Forelimb muscle (tissue), 1 donor: ENCODE measurements around the gene NELFB. TPM values are rescaled to one million over a fixed set of nuclear protein-coding genes. Genes with fewer than 3 reads are reported as not detected.
A peak's percentile ranks its signal among the peaks of the same experiment; 100 is the strongest.
"Not testable (repeated sequence)": the region's sequence is repeated elsewhere in the genome, so short reads cannot be mapped to it uniquely, and the experiment has no call there.

Experiments
- DNase-seq: peaks from one replicate; pipeline ENCODE4 v3.0.0-alpha.2; 2013; ENCODE audit warnings: low read depth
- polyA plus RNA-seq: library from polyadenylated mRNA; unstranded; fragments of 120-200 nt; gene quantifications from one replicate; pipeline ENCODE4 v1.2.1, GENCODE V29; 2013; ENCODE audit not compliant: insufficient read length

Gene NELFB
- polyA plus RNA-seq, 1 donor = 45.6 TPM

- no peak for DNase-seq
Measured at GRCh38 chr9:137234758-137235423, 20.2 kb upstream of the NELFB start.

- no peak for DNase-seq
Measured at GRCh38 chr9:137235424-137236237, 19.5 kb upstream of the NELFB start.

DNA sequence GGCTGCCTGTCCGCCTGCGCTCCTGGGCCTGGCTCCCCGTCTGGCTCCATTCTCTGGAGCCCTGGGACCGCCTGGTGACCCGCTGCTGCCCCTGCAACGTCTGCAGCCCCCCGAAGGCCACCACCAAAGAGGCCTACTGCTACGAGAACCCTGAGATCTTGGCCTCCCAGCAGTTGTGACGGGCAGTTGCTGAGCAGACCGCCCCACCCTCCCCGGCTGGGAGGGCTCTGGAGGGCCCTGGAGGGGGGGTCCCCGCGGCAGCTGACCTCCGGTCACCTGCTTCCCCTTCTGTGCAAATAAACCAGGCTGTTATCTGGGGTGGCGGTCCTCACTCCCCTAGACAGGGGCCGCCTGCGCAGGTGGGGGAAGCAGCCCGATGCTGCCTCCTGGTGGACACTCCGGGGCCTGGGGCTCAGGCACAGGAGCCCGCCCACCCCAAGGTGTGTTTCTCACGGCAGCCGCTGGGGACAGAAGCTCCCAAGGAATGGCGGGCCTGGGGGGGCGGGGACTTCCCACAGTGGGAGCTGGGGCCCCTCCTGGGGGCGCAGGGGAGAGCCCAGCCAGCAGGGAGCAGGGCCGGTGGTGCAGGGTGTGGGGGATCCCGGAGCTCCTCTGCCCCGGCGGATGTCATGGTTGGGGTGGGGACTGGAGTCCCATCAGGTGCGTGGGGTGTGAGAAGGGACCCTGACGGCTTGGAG is 18.7 kb upstream of the NELFB start:
- no peak for DNase-seq

- DNase-seq = no peak
Measured at GRCh38 chr9:137236936-137237421, 18.1 kb upstream of the NELFB start.

DNA sequence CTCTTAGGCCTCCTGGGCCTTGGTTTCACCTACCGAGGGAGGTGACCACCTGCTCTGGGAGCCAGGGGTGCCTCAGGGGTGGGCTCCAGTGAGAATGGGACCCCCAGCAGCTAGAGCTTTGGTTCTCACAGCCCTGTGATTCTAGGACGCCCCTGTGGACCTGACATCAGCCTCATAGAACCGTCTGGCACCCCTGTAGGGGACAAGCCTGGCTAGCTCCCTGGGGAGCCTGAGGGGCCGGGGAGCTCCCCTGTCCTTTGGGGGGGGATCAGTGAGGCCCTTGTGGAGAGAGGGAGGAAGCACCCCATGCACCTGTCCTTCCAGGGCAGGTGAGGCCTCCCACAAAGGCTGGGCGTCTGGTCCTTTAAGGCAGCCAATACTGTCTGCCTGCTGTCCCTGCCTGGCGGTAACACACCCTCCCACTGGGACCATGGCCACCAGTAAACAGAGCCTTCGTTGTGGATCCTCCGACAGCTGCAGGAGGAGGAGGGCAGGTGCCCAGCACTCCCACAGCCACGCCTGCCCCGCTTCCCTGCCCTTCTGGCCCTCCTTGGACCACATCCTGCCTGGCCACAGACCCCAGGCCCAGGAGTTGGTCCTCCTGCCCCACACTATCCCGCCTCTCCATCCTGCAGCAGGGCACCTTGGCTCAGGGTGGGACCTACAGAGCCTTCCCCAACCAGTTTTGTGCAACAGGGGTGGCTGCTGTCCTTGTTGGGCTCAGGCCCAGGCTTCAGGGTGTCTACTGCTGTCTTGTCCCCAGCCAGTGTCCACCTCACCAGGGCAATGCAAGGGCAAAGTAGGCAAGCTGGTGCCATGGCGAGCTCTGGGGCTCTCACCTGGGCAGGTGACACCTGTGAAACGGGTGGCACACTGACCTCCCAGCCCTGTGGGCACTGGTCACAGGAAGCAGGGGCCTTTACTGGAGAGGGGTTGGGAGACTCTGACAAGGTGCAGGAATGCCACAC is 17.1 kb upstream of the NELFB start:
- no peak for DNase-seq

GRCh38 chr9:137239541-137240200 is 15.5 kb upstream of the NELFB start:
- DNase-seq = not testable (repeated sequence)

- no peak for DNase-seq
Measured at GRCh38 chr9:137240318-137240840, 14.7 kb upstream of the NELFB start.

- peak; percentile 99 for DNase-seq
Measured at GRCh38 chr9:137240841-137241489, 14.2 kb upstream of the NELFB start, which contains the start of gene TUBB4B. TSS of gene TUBB4B (plus strand) at chr9:137241287. CDS start at chr9:137241361, 74 bp downstream.

- no peak for DNase-seq
Measured at GRCh38 chr9:137241490-137242268, 13.4 kb upstream of the NELFB start.

- no peak for DNase-seq
Measured at GRCh38 chr9:137242269-137243203, 12.6 kb upstream of the NELFB start.

GRCh38 chr9:137243266-137243625 is 11.9 kb upstream of the NELFB start:
- DNase-seq = not testable (repeated sequence)

DNA sequence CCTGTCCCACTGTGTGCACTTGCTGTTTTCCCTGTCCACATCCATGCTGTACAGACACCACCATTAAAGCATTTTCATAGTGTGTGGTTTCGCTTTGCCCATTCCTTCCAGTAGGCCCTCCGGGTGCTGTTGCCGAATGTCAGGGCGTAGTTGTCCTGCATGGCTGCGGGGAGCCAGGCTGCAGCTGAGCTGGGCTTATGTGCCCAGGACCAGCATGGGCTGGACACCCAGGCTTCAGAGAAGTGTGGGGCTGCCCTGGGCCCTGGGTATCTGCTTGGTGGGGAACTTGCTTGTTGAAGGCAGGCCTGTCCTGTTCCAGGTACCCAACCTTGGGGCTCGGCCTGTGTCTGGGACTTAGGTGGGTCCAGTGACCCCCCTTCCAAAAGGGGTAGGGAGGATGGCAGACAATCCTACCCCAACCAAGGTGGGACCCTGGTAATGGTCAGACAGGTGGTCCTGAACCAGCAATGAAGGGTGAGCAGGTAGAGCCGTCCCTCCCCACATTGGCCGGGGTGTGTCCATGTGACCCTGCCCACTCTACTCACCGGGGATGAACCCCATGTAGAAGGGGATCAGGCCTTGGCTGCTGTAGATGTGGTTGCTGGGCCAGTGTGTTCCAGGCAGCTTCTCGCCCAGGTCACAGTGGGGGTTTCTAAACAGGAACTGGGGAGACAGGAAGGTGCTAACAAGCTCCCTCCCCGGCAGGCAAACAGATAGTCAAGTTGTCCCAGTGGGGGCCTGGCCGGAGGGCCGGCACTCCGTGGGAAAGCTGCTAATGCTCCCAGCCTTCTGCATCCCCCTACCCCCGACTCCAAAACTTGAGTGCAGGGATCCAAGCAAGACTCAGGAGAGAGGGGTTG is 11.3 kb upstream of the NELFB start:
- DNase-seq = no peak

DNA sequence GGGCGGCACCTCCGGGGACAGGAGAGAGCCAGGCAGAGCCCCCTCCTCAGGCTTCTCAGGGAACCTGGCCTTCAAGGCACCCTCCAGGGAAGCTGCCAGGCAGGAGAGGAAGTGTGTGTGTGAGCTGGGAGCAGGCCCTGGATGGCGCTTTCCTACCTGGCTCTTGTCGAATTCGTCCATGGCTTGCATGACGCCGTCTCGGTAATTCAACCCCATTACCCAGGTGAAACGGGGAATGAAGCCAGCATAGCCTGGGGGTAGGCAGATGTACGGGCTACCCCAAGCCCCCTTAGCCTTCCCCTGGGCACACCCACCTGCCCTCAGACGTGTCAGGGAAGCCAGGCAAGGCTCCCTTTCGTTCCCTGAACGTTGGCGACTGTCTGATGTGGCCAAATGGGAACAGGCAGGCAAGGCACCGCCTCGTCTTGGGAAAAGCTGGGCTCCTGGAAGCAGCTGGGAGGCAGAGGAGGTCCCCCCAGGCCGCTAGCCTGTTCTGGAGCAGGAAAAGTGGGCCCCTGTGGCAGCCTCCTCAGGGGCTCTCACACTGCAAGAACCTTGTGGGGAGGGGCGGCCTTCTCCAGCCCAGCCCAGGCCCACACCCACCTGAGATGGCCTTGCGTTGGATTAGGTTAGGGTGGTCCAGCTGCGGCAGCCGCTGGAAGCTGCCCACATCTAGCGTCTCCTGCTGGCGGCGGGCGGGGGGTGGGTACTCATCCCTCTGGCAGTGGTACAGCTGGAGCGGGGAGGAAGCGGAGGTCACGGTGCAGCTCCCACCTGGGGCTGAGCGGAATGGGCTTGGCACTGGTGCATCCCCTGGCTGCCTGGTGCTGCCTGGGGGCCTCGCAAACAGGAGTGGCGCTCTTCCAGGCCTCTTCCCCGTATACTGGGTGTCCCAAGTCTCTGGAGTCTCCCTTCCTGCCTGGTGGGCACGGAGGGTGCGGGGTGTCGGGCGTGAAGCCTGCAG is 10.4 kb upstream of the NELFB start:
- no peak for DNase-seq

DNA sequence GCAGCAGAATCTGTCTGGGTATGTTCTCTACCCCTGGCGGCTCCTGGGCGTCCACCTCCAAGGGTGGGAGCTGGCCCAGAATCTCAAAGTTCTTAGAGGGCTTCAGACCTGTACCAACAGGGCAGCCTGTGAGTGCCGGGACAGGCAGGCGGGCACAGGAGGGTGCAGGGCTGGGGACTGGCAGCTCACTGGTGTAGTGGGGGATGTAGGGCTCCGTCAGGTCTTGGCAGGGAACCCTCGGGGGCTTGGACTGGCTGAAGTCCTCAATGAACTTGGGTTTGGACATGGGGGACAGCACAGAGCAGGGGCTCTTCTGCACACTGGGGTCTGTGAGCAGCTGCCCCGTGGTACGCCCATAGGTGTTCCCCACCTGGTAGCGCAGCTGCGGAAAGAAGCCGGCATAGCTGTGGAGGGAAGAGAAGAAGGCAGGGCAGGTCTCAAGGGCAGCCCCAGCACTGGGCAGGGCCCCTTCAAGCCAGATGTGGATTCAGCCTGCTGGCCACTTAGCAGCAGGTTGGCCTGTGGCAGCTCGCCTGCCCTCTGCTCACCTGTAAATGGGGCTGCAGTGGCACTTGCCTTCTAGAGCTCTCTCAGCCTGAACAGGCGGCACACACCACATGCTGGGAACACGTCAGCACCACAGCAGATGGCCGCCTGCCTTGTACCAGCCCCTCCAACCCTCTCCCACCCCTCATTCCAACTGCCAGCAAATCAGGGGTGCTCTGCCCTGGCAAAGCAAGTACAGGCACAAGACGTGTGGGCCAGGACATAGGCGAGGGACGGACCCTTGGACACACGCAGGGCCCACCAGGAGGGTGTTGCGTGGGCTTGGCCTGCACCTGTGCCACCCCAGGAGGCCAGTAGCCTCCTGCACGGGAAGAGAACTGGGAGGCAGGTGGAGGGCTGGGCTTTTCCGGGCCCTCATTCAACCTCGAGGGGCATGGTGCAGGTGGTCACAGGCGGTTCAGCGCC is 9.4 kb upstream of the NELFB start:
- DNase-seq = no peak
